GM23338 (cell line): Measurements from ENCODE around the gene KDM7A. TPM values are rescaled to one million over a fixed set of nuclear protein-coding genes. Genes with fewer than 3 reads are reported as not detected.

Experiments used
- ATAC-seq: fragments of 200-7000 bp; cut with Tn5 transposase; 3 replicates; pipeline ENCODE4 v1.9.1; 2020
- DNase-seq: peaks from one replicate; pipeline ENCODE4 v3.0.0-alpha.2; 2015; ENCODE audit warnings: low spot score
- H2AFZ ChIP-seq: fragments of 200-600 bp; sonication (generic); 2 replicates; pipeline ENCODE4 v1.8.0; 2016; ENCODE audit warnings: antibody characterized with exemption, mild to moderate bottlenecking, moderate library complexity
- H3F3A ChIP-seq: fragments of 200-600 bp; sonication (generic); replicated peaks from 2 replicates; pipeline ENCODE4 v1.8.0; 2017; ENCODE audit warnings: antibody characterized with exemption, mixed run types, low read depth
- H3K27ac ChIP-seq: fragments of 200-600 bp; sonication (generic); 2 replicates; pipeline ENCODE4 v1.6.1; 2016; ENCODE audit warnings: low read depth
- H3K27me3 ChIP-seq: fragments of 200-600 bp; sonication (generic); 2 replicates; pipeline ENCODE4 v1.8.0; 2016; ENCODE audit warnings: mild to moderate bottlenecking, mixed run types, moderate library complexity; ENCODE audit not compliant: insufficient read depth
- H3K36me3 ChIP-seq: fragments of 200-600 bp; sonication (generic); 2 replicates; pipeline ENCODE4 v1.8.0; 2016; ENCODE audit warnings: mild to moderate bottlenecking; ENCODE audit not compliant: insufficient read depth
- H3K4me1 ChIP-seq: fragments of 200-600 bp; sonication (generic); 2 replicates; pipeline ENCODE4 v1.8.0; 2016; ENCODE audit warnings: mild to moderate bottlenecking, moderate library complexity; ENCODE audit not compliant: insufficient read depth
- H3K4me2 ChIP-seq: fragments of 200-600 bp; sonication (generic); 2 replicates; pipeline ENCODE4 v1.7.1; 2017; ENCODE audit warnings: mixed run types
- H3K4me3 ChIP-seq: fragments of 200-600 bp; sonication (generic); 2 replicates; pipeline ENCODE4 v1.6.1; 2016; ENCODE audit warnings: mixed run types
- H3K79me2 ChIP-seq: fragments of 200-600 bp; sonication (generic); replicated peaks from 2 replicates; pipeline ENCODE4 v1.8.0; 2017; ENCODE audit warnings: mild to moderate bottlenecking; ENCODE audit not compliant: insufficient read depth
- H3K9me2 ChIP-seq: fragments of 200-600 bp; sonication (generic); 2 replicates; pipeline ENCODE4 v1.8.0; 2017; ENCODE audit not compliant: insufficient read depth
- H4K20me1 ChIP-seq: fragments of 200-600 bp; sonication (generic); replicated peaks from 2 replicates; pipeline ENCODE4 v1.8.0; 2017; ENCODE audit warnings: mild to moderate bottlenecking; ENCODE audit not compliant: insufficient read depth
- H3K27ac Mint-ChIP-seq: 2 replicates; pipeline ENCODE4 v1.8.0; 2020; ENCODE audit warnings: inconsistent platforms, mild to moderate bottlenecking, moderate library complexity, mixed read lengths
- H3K27me3 Mint-ChIP-seq: 3 replicates; pipeline ENCODE4 v1.8.0; 2022; ENCODE audit warnings: low read depth, mild to moderate bottlenecking, moderate library complexity, mixed read lengths, inconsistent platforms; ENCODE audit not compliant: insufficient read depth, poor library complexity
- H3K36me3 Mint-ChIP-seq: 3 replicates; pipeline ENCODE4 v1.8.0; 2021; ENCODE audit warnings: low read depth, mild to moderate bottlenecking, inconsistent platforms, moderate library complexity, mixed read lengths
- H3K4me1 Mint-ChIP-seq: 3 replicates; pipeline ENCODE4 v1.8.0; 2020; ENCODE audit warnings: mild to moderate bottlenecking, inconsistent platforms, mixed read lengths
- H3K4me3 Mint-ChIP-seq: 3 replicates; pipeline ENCODE4 v1.8.0; 2021; ENCODE audit warnings: moderate library complexity, mild to moderate bottlenecking, inconsistent platforms, mixed read lengths
- H3K9me3 Mint-ChIP-seq: 3 replicates; pipeline ENCODE4 v1.8.0; 2020; ENCODE audit warnings: moderate library complexity, mild to moderate bottlenecking, inconsistent platforms, mixed read lengths
- CREB1 ChIP-seq: fragments of 250-450 bp; sonication (Bioruptor Pico); IDR thresholded peaks from 2 replicates; pipeline ENCODE4 v1.5.0; 2020; ENCODE audit warnings: low read depth, mild to moderate bottlenecking, moderate library complexity
- EZH2 ChIP-seq: fragments of 200-600 bp; sonication (generic); IDR thresholded peaks from one replicate; pipeline ENCODE4 v1.8.0; 2017; ENCODE audit warnings: antibody characterized with exemption, mild to moderate bottlenecking, low read depth; ENCODE audit not compliant: unreplicated experiment
- EZH2phosphoT487 ChIP-seq: fragments of 200-600 bp; sonication (generic); IDR thresholded peaks from one replicate; pipeline ENCODE4 v1.8.1; 2018; ENCODE audit warnings: antibody characterized with exemption; ENCODE audit not compliant: unreplicated experiment
- JUNB ChIP-seq: IDR thresholded peaks from one replicate; pipeline ENCODE4 v1.6.1; 2016; ENCODE audit warnings: antibody characterized with exemption; ENCODE audit not compliant: unreplicated experiment
- NANOG ChIP-seq: IDR thresholded peaks from 2 replicates; pipeline ENCODE4 v1.6.1; 2016; ENCODE audit warnings: antibody characterized with exemption, borderline replicate concordance
- POLR2AphosphoS5 ChIP-seq: IDR thresholded peaks from 2 replicates; pipeline ENCODE4 v1.6.1; 2016; ENCODE audit warnings: antibody characterized with exemption, low read depth
- REST ChIP-seq: IDR thresholded peaks from one replicate; pipeline ENCODE4 v1.6.1; 2018; ENCODE audit warnings: antibody characterized with exemption; ENCODE audit not compliant: unreplicated experiment
- STAT1 ChIP-seq: IDR thresholded peaks from one replicate; pipeline ENCODE4 v1.6.1; 2016; ENCODE audit warnings: antibody characterized with exemption; ENCODE audit not compliant: unreplicated experiment
- ZNF114 ChIP-seq: fragments of 250-450 bp; sonication (Bioruptor Pico); IDR thresholded peaks from 2 replicates; pipeline ENCODE4 v1.5.0; 2020; ENCODE audit warnings: mild to moderate bottlenecking, moderate library complexity
- ZNF331 ChIP-seq: fragments of 250-450 bp; sonication (Bioruptor Pico); IDR thresholded peaks from 2 replicates; pipeline ENCODE4 v1.5.0; 2020; ENCODE audit warnings: low read depth, mild to moderate bottlenecking, moderate library complexity
- polyA plus RNA-seq: library from polyadenylated mRNA; unstranded; fragments of >200 nt; fragmentation: Nextera tagmentation; extraction: Ambion mirVana; gene quantifications from 2 replicates; pipeline ENCODE4 v1.2.1, GENCODE V29; 2016
- total RNA-seq: library from RNA; depleted of rRNA; stranded (reverse); fragments of >200 nt; shearing (Covaris generic); gene quantifications from 2 replicates; pipeline ENCODE4 v1.2.3, GENCODE V29; 2014
- TF ChIP-seq, protein P1 (sequence below): IDR thresholded peaks from 2 replicates; pipeline ENCODE4 v1.6.1; 2016; ENCODE audit warnings: antibody characterized with exemption
- TF ChIP-seq, protein P2 (sequence below), 2 experiments: fragments of 200-600 bp in 1 of 2; sonication (generic) in 1 of 2; conservative IDR thresholded peaks; 2 replicates each; pipeline versions ENCODE4 v1.5.1 to v1.6.1; 2016 to 2017; ENCODE audit warnings: antibody characterized with exemption in 2 of 2, low read depth in 2 of 2, mild to moderate bottlenecking in 2 of 2, moderate library complexity in 1 of 2
- TF ChIP-seq, protein P3 (sequence below): fragments of 250-450 bp; sonication (Bioruptor Pico); IDR thresholded peaks from 2 replicates; pipeline ENCODE4 v1.5.0; 2020; ENCODE audit warnings: mild to moderate bottlenecking, moderate library complexity

The KDM7A gene
- total and polyA plus RNA-seq, 2 experiments from 2014 or later, result 2.3 to 10.8 TPM

DNA sequence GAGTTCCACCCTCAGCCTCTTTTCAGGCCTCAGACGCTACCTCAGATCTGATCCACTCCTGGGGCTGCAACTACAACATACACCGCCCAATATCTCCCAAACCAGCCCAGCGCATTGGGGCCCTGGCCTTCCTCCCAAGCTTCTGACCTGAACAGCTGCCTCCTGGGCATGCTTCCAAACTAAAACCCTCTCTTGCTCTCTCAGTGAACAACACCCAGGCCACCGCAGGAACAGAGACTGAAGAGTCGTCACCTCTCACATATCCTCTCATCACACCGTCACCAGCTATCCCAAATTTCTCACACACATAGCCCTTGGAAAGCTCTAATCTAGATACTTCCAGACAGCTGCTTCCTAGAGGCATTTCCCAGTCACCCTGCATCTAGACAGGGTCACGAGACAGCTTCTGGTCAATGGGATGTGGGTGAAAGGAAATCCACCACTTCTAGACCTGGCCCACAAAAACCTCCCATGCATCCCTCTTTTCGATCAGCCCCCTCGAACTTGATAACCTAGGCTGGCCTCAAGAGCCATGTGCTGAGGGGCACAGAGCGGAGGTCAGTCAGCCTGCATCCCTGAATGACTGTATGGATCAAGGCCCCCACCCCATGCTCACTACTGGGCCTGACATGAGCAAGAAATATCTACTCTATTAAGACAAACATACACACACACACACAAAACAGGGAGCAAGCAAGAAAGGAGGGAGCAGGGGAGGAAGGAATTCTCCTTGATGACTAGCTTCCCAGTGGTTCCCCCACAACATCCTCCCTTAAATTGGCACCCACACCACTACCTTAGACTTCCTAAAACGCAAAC is 115.8 kb downstream of the KDM7A start:
- no peaks in the 10 kb centered on the region for H3K79me2 ChIP-seq
- Mint-ChIP-seq H3K27ac (no peak overlapping the region), H3K36me3 (no peaks in the 10 kb centered on the region), H3K27me3 (peaks cover 29% of the 10 kb centered on the region), H3K9me3 (no peaks in the 10 kb centered on the region; the same call in 2 of the 3 replicates), H3K4me1 (peaks cover 5% of the 10 kb centered on the region; the same call in 2 of the 3 replicates), H3K4me3 (peak overlapping the region; percentile 79)
- H3K27ac ChIP-seq, result no peak overlapping the region
- no peaks in the 10 kb centered on the region; the same call in 1 of the 2 replicates for H3K9me2 ChIP-seq
- TF ChIP-seq, protein P1, sequence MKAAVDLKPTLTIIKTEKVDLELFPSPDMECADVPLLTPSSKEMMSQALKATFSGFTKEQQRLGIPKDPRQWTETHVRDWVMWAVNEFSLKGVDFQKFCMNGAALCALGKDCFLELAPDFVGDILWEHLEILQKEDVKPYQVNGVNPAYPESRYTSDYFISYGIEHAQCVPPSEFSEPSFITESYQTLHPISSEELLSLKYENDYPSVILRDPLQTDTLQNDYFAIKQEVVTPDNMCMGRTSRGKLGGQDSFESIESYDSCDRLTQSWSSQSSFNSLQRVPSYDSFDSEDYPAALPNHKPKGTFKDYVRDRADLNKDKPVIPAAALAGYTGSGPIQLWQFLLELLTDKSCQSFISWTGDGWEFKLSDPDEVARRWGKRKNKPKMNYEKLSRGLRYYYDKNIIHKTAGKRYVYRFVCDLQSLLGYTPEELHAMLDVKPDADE, result no peak
- no peak for TF ChIP-seq ZNF114 (CRISPR knock-in tag)
- no peak for TF ChIP-seq ZNF331 (CRISPR knock-in tag)
- TF ChIP-seq, protein P2, sequence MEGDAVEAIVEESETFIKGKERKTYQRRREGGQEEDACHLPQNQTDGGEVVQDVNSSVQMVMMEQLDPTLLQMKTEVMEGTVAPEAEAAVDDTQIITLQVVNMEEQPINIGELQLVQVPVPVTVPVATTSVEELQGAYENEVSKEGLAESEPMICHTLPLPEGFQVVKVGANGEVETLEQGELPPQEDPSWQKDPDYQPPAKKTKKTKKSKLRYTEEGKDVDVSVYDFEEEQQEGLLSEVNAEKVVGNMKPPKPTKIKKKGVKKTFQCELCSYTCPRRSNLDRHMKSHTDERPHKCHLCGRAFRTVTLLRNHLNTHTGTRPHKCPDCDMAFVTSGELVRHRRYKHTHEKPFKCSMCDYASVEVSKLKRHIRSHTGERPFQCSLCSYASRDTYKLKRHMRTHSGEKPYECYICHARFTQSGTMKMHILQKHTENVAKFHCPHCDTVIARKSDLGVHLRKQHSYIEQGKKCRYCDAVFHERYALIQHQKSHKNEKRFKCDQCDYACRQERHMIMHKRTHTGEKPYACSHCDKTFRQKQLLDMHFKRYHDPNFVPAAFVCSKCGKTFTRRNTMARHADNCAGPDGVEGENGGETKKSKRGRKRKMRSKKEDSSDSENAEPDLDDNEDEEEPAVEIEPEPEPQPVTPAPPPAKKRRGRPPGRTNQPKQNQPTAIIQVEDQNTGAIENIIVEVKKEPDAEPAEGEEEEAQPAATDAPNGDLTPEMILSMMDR (conservative IDR thresholded peaks at IDR 0.05; ENCODE audit: low read depth in 2 of 2), result no peak
- no peak for TF ChIP-seq STAT1
- TF ChIP-seq REST, result no peak
- TF ChIP-seq EZH2, result no peak
- TF ChIP-seq JUNB, result no peak
- TF ChIP-seq POLR2AphosphoS5, result no peak
- TF ChIP-seq, protein P3, sequence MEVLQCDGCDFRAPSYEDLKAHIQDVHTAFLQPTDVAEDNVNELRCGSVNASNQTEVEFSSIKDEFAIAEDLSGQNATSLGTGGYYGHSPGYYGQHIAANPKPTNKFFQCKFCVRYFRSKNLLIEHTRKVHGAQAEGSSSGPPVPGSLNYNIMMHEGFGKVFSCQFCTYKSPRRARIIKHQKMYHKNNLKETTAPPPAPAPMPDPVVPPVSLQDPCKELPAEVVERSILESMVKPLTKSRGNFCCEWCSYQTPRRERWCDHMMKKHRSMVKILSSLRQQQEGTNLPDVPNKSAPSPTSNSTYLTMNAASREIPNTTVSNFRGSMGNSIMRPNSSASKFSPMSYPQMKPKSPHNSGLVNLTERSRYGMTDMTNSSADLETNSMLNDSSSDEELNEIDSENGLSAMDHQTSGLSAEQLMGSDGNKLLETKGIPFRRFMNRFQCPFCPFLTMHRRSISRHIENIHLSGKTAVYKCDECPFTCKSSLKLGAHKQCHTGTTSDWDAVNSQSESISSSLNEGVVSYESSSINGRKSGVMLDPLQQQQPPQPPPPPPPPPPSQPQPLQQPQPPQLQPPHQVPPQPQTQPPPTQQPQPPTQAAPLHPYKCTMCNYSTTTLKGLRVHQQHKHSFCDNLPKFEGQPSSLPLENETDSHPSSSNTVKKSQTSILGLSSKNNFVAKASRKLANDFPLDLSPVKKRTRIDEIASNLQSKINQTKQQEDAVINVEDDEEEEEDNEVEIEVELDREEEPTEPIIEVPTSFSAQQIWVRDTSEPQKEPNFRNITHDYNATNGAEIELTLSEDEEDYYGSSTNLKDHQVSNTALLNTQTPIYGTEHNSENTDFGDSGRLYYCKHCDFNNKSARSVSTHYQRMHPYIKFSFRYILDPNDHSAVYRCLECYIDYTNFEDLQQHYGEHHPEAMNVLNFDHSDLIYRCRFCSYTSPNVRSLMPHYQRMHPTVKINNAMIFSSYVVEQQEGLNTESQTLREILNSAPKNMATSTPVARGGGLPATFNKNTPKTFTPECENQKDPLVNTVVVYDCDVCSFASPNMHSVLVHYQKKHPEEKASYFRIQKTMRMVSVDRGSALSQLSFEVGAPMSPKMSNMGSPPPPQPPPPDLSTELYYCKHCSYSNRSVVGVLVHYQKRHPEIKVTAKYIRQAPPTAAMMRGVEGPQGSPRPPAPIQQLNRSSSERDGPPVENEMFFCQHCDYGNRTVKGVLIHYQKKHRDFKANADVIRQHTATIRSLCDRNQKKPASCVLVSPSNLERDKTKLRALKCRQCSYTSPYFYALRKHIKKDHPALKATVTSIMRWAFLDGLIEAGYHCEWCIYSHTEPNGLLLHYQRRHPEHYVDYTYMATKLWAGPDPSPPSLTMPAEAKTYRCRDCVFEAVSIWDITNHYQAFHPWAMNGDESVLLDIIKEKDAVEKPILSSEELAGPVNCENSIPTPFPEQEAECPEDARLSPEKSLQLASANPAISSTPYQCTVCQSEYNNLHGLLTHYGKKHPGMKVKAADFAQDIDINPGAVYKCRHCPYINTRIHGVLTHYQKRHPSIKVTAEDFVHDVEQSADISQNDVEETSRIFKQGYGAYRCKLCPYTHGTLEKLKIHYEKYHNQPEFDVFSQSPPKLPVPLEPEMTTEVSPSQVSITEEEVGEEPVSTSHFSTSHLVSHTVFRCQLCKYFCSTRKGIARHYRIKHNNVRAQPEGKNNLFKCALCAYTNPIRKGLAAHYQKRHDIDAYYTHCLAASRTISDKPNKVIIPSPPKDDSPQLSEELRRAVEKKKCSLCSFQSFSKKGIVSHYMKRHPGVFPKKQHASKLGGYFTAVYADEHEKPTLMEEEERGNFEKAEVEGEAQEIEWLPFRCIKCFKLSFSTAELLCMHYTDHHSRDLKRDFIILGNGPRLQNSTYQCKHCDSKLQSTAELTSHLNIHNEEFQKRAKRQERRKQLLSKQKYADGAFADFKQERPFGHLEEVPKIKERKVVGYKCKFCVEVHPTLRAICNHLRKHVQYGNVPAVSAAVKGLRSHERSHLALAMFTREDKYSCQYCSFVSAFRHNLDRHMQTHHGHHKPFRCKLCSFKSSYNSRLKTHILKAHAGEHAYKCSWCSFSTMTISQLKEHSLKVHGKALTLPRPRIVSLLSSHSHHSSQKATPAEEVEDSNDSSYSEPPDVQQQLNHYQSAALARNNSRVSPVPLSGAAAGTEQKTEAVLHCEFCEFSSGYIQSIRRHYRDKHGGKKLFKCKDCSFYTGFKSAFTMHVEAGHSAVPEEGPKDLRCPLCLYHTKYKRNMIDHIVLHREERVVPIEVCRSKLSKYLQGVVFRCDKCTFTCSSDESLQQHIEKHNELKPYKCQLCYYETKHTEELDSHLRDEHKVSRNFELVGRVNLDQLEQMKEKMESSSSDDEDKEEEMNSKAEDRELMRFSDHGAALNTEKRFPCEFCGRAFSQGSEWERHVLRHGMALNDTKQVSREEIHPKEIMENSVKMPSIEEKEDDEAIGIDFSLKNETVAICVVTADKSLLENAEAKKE (CRISPR knock-in tag), result no peak
- TF ChIP-seq CREB1 (CRISPR knock-in tag), result no peak
- TF ChIP-seq NANOG, result no peak
- TF ChIP-seq EZH2phosphoT487, result no peak
- H3K4me2 ChIP-seq, result no peak overlapping the region
- H4K20me1 ChIP-seq, result no peaks in the 10 kb centered on the region
- H3K27me3 ChIP-seq, result peaks cover 39% of the 10 kb centered on the region
- H3F3A ChIP-seq, result no peaks in the 10 kb centered on the region
- no peak overlapping the region for H3K4me3 ChIP-seq
- no peak overlapping the region for H2AFZ ChIP-seq
- ATAC-seq, result no peak
- H3K36me3 ChIP-seq, result no peaks in the 10 kb centered on the region
- H3K4me1 ChIP-seq, result peaks cover 7% of the 10 kb centered on the region; the same call in 1 of the 2 replicates
- no peak for DNase-seq
